Liver (tissue), 9 donors: Measurements from ENCODE around the gene OTOG. TPM values are rescaled to one million over a fixed set of nuclear protein-coding genes. Genes with fewer than 3 reads are reported as not detected.

Experiments
- DNase-seq: peaks from one replicate; pipeline ENCODE4 v3.0.0-alpha.2; 2017; ENCODE audit warnings: low spot score
- H3K27ac ChIP-seq, 2 donors: one replicate each; pipeline ENCODE4 v1.7.0; 2013; ENCODE audit warnings: inconsistent platforms in 2 of 2, low read length in 2 of 2, control low read depth in 1 of 2, low read depth in 1 of 2, mild to moderate bottlenecking in 1 of 2
- H3K27me3 ChIP-seq, 4 donors: one replicate each; pipeline versions ENCODE4 v1.6.1 to v1.7.0; 2013; ENCODE audit warnings: low read length in 3 of 4, inconsistent platforms in 1 of 4, mild to moderate bottlenecking in 1 of 4, moderate library complexity in 1 of 4; ENCODE audit not compliant: control insufficient read depth in 4 of 4, insufficient read depth in 4 of 4
- H3K36me3 ChIP-seq, 4 donors: one replicate each; pipeline versions ENCODE4 v1.6.1 to v1.7.0; 2013; ENCODE audit warnings: low read length in 3 of 4, mild to moderate bottlenecking in 3 of 4, low read depth in 1 of 4, moderate library complexity in 1 of 4; ENCODE audit not compliant: control insufficient read depth in 4 of 4, insufficient read depth in 3 of 4
- H3K4me1 ChIP-seq, 4 donors: one replicate each; pipeline versions ENCODE4 v1.6.1 to v1.7.0; 2013; ENCODE audit warnings: low read length in 3 of 4, mild to moderate bottlenecking in 3 of 4, moderate library complexity in 1 of 4; ENCODE audit not compliant: control insufficient read depth in 4 of 4, insufficient read depth in 4 of 4
- H3K4me3 ChIP-seq, 3 donors: one replicate each; pipeline versions ENCODE4 v1.6.1 to v1.7.0; 2013; ENCODE audit warnings: low read length in 3 of 3, control low read depth in 1 of 3, low read depth in 1 of 3, mild to moderate bottlenecking in 1 of 3
- H3K9ac ChIP-seq, 2 donors: one replicate each; pipeline ENCODE4 v1.7.0; 2013; ENCODE audit warnings: low read length in 2 of 2, mild to moderate bottlenecking in 2 of 2, moderate library complexity in 2 of 2, control low read depth in 1 of 2, low read depth in 1 of 2
- H3K9me3 ChIP-seq, 4 donors: one replicate each; pipeline versions ENCODE4 v1.6.1 to v1.7.0; 2013; ENCODE audit warnings: low read length in 3 of 4; ENCODE audit not compliant: control insufficient read depth in 4 of 4
- ATF3 ChIP-seq: IDR thresholded peaks from 2 replicates; pipeline ENCODE4 v1.6.1; 2016; ENCODE audit warnings: antibody characterized with exemption
- CTCF ChIP-seq: fragments of 150-350 bp; IDR thresholded peaks from 2 replicates; pipeline ENCODE4 v1.5.1; 2017; ENCODE audit warnings: improper control_type of control experiment, low read depth, low read length; ENCODE audit not compliant: missing input control
- FOXA1 ChIP-seq: IDR thresholded peaks from 2 replicates; pipeline ENCODE4 v1.6.1; 2016; ENCODE audit warnings: antibody characterized with exemption
- FOXA2 ChIP-seq: IDR thresholded peaks from 2 replicates; pipeline ENCODE4 v1.6.1; 2016; ENCODE audit warnings: antibody characterized with exemption
- GABPA ChIP-seq, 2 donors: IDR thresholded peaks in 1 of 2; conservative IDR thresholded peaks in 1 of 2; 2 replicates each; pipeline ENCODE4 v1.6.1; 2016; ENCODE audit warnings: antibody characterized with exemption in 2 of 2, mild to moderate bottlenecking in 1 of 2, moderate library complexity in 1 of 2
- HNF4A ChIP-seq, 2 donors: conservative IDR thresholded peaks; 2 replicates each; pipeline ENCODE4 v1.6.1; 2016; ENCODE audit warnings: antibody characterized with exemption in 2 of 2, mild to moderate bottlenecking in 2 of 2
- HNF4G ChIP-seq: IDR thresholded peaks from 2 replicates; pipeline ENCODE4 v1.6.1; 2016; ENCODE audit warnings: antibody characterized with exemption
- JUND ChIP-seq, 2 donors: IDR thresholded peaks; 2 replicates each; pipeline ENCODE4 v1.6.1; 2016; ENCODE audit warnings: antibody characterized with exemption in 2 of 2
- MAX ChIP-seq: IDR thresholded peaks from 2 replicates; pipeline ENCODE4 v1.6.1; 2016; ENCODE audit warnings: antibody characterized with exemption
- NR2F2 ChIP-seq: IDR thresholded peaks from 2 replicates; pipeline ENCODE4 v1.6.1; 2016; ENCODE audit warnings: antibody characterized with exemption
- RAD21 ChIP-seq, 2 donors: IDR thresholded peaks; 2 replicates each; pipeline ENCODE4 v1.6.1; 2016; ENCODE audit warnings: antibody characterized with exemption in 2 of 2, mild to moderate bottlenecking in 2 of 2
- REST ChIP-seq: IDR thresholded peaks from 2 replicates; pipeline ENCODE4 v1.6.1; 2016; ENCODE audit warnings: antibody characterized with exemption, mild to moderate bottlenecking
- RXRA ChIP-seq, 2 donors: IDR thresholded peaks; 2 replicates each; pipeline ENCODE4 v1.6.1; 2017 to 2018; ENCODE audit warnings: antibody characterized with exemption in 2 of 2, mild to moderate bottlenecking in 1 of 2
- SP1 ChIP-seq: IDR thresholded peaks from 2 replicates; pipeline ENCODE4 v1.6.1; 2018; ENCODE audit warnings: antibody characterized with exemption, mild to moderate bottlenecking
- TAF1 ChIP-seq: conservative IDR thresholded peaks from 2 replicates; pipeline ENCODE4 v1.6.1; 2016; ENCODE audit warnings: antibody characterized with exemption, mild to moderate bottlenecking
- YY1 ChIP-seq: IDR thresholded peaks from 2 replicates; pipeline ENCODE4 v1.6.1; 2016; ENCODE audit warnings: antibody characterized with exemption, mild to moderate bottlenecking
- ZBTB33 ChIP-seq: IDR thresholded peaks from 2 replicates; pipeline ENCODE4 v1.6.1; 2016; ENCODE audit warnings: antibody characterized with exemption
- WGBS: extraction: QIAGEN DNeasy Blood & Tissue Kit; methylation state at CpG from one replicate; pipeline ENCODE4 v1.1.7; 2013; 5-methylcytosine and 5-hydroxymethylcytosine counted together
- polyA plus RNA-seq, 2 donors: library from polyadenylated mRNA; stranded (reverse) in 1 of 2; unstranded in 1 of 2; fragments of 200-250 nt in 1 of 2; fragments of >200 nt in 1 of 2; fragmentation: Nextera tagmentation in 1 of 2; extraction: Ambion mirVana in 1 of 2; gene quantifications; one replicate each; pipeline versions ENCODE4 v1.2.1 to v1.2.3, GENCODE V29; 2013 to 2015
- total RNA-seq, 2 donors: library from RNA; depleted of rRNA; stranded (reverse); fragments of >200 nt; gene quantifications; one replicate each; pipeline ENCODE4 v1.2.3, GENCODE V29; 2014
- donor health status: healthy.
- donor health status: healthy.
- donor health status: healthy.
- donor health status: healthy.
- donor health status: healthy.

Gene OTOG
- total and polyA plus RNA-seq, 4 donors: not detected

GRCh38 chr11:17638311-17638710 is 91.3 kb downstream of the OTOG start:
- Histone ChIP-seq H3K4me3 (no peak overlapping the region), H3K9ac (no peak overlapping the region), H3K27me3 (no peaks in the 10 kb centered on the region), H3K4me1 (no peaks in the 10 kb centered on the region), H3K27ac (no peak overlapping the region), H3K36me3 (no peaks in the 10 kb centered on the region), H3K9me3 (no peaks in the 10 kb centered on the region)
- WGBS: 82% methylated on average over 9 of the region's 9 CpGs
- no peak for DNase-seq
- TF ChIP-seq RAD21 (IDR thresholded peaks at IDR 0.05) (no peak), FOXA2 (no peak), CTCF (no peak), HNF4A (conservative IDR thresholded peaks at IDR 0.05) (no peak), SP1 (no peak), TAF1 (no peak), MAX (no peak)

GRCh38 chr11:17639091-17639490 is 92.0 kb downstream of the OTOG start:
- H3K27ac ChIP-seq: no peak overlapping the region
- H3K36me3 ChIP-seq: no peaks in the 10 kb centered on the region
- H3K9me3 ChIP-seq: no peaks in the 10 kb centered on the region
- WGBS: 89% methylated on average over 4 of the region's 4 CpGs
- H3K4me1 ChIP-seq: no peaks in the 10 kb centered on the region
- H3K9ac ChIP-seq: no peak overlapping the region
- no peak overlapping the region for H3K4me3 ChIP-seq
- no peak for TF ChIP-seq NR2F2
- no peak for TF ChIP-seq ATF3
- no peak for TF ChIP-seq REST
- TF ChIP-seq MAX: no peak
- TF ChIP-seq ZBTB33: no peak
- no peak for TF ChIP-seq CTCF
- no peak for TF ChIP-seq RAD21 (IDR thresholded peaks at IDR 0.05)
- TF ChIP-seq GABPA (IDR thresholded peaks at IDR 0.05 in 1 of 2, conservative IDR thresholded peaks at IDR 0.05 in 1 of 2): no peak
- no peak for TF ChIP-seq JUND (IDR thresholded peaks at IDR 0.05)
- TF ChIP-seq FOXA1: no peak
- no peak for TF ChIP-seq HNF4G
- no peak for TF ChIP-seq SP1
- no peak for TF ChIP-seq YY1
- no peak for TF ChIP-seq TAF1
- no peak for TF ChIP-seq FOXA2
- TF ChIP-seq RXRA (IDR thresholded peaks at IDR 0.05): no peak
- no peak for TF ChIP-seq HNF4A (conservative IDR thresholded peaks at IDR 0.05)
- no peaks in the 10 kb centered on the region for H3K27me3 ChIP-seq
- DNase-seq: no peak
